Left lung (tissue), 10 donors: Measurements from ENCODE around the gene AIP. TPM values are rescaled to one million over a fixed set of nuclear protein-coding genes. Genes with fewer than 3 reads are reported as not detected.

Experiments used
- ATAC-seq: fragments of 200-7000 bp; cut with Tn5 transposase; one replicate; pipeline ENCODE4 v1.9.1; 2020; ENCODE audit warnings: moderate library complexity
- DNase-seq, 4 donors: peaks; one replicate each; pipeline ENCODE4 v3.0.0-alpha.2; 2013 to 2020
- H3K27ac ChIP-seq, 2 donors: fragments of 200-600 bp; sonication (generic) in 1 of 2; one replicate each; pipeline versions ENCODE4 v1.5.0 to v1.8.0; 2020 to 2021
- H3K27me3 ChIP-seq, 2 donors: fragments of 200-600 bp; sonication (generic) in 1 of 2; one replicate each; pipeline versions ENCODE4 v1.5.0 to v1.8.0; 2020 to 2021
- H3K36me3 ChIP-seq, 2 donors: fragments of 200-600 bp; sonication (generic) in 1 of 2; one replicate each; pipeline versions ENCODE4 v1.5.0 to v1.8.0; 2020 to 2021
- H3K4me1 ChIP-seq, 2 donors: fragments of 200-600 bp; one replicate each; pipeline ENCODE4 v1.8.0; 2021
- H3K4me3 ChIP-seq, 2 donors: fragments of 200-600 bp; sonication (generic) in 1 of 2; one replicate each; pipeline versions ENCODE4 v1.5.0 to v1.8.0; 2020 to 2021; ENCODE audit warnings: mild to moderate bottlenecking in 1 of 2
- H3K9me3 ChIP-seq, 2 donors: fragments of 200-600 bp; sonication (generic) in 1 of 2; one replicate each; pipeline versions ENCODE4 v1.5.0 to v1.8.0; 2020 to 2021
- CTCF ChIP-seq, 2 donors: fragments of 200-600 bp; sonication (generic) in 1 of 2; IDR thresholded peaks; one replicate each; pipeline versions ENCODE4 v1.5.0 to v1.8.0; 2021; ENCODE audit warnings: antibody characterized with exemption in 2 of 2
- intact Hi-C, 2 donors: fragments of 100-400 bp; cut with DNase I; formaldehyde crosslinking; loops; one replicate each; pipeline versions ENCODE4 v1.11.2 to v1.14.2; 2022
- polyA plus RNA-seq, 6 donors: library from polyadenylated mRNA; unstranded; fragments of 120-200 nt; gene quantifications; one replicate each; pipeline ENCODE4 v1.2.1, GENCODE V29; 2013; ENCODE audit not compliant: insufficient read length in 6 of 6
- total RNA-seq, 2 donors: library from RNA; stranded (reverse); fragmentation: NEBNext Ultra II Directional; extraction: Animal tissue kit (Norgen Biotek cat#: 25700); gene quantifications; one replicate each; pipeline ENCODE4 v1.2.1, GENCODE V29; 2021
- donor health status: DM: no; HTN: yes; CAD: no.
- donor health status: DM: no; HTN: no; CAD: no.

AIP gene
- total and polyA plus RNA-seq, 8 donors = 55.7 to 68.2 (median 61.0) TPM

- DNase-seq = peak in 3 of 4 donors; percentile 23 to 83 (median 53)
- intact Hi-C loops = no loop called here
- peaks cover 24 to 65% of the 10 kb centered on the region in 2 donors for H3K4me1 ChIP-seq
- peaks cover 0 to 20% of the 10 kb centered on the region in 2 donors for H3K27me3 ChIP-seq
- TF ChIP-seq CTCF (IDR thresholded peaks at IDR 0.05) = no peak
- no peak for ATAC-seq
- H3K36me3 ChIP-seq = peaks cover 0 to 34% of the 10 kb centered on the region in 2 donors
- peak overlapping the region; percentile 88 to 92 for H3K27ac ChIP-seq
- H3K9me3 ChIP-seq = no peaks in the 10 kb centered on the region
- H3K4me3 ChIP-seq = peak overlapping the region; percentile 50 to 94
Observed at GRCh38 chr11:67504005-67504949, 21.5 kb downstream of the AIP start.

DNA sequence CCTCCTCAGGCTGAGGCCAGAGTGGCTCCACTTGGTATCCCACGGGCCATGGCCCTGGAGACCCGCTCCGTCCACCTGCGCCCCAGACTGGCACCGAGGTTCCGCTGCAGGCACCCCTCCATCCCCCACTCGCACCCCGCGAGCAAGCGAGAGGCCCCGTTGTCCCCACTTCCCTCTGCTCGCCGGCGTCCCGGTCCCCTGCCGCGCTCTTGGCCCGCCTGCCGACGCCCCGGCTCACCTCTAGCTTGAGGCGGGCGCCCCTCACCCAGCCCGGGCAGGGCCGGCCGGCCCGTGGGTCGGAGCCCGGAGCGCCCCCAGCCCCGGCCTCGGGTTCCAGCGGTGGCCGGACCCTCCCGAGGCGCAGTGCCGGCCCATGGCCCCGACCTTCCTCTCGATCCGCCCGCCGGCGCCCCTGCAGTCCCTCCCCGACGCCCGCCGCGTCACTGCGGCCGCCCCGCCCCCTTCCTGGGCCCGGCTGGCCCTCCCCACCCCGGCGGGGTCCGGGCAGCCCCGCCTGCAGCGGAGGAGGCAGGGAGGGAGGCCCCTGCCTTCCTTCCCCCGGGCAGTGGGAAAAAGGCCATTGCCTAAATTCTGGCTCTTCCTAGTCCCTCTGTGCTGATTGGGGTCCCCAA lies 22.2 kb downstream of the AIP start, which contains the start of gene PITPNM1:
Gene PITPNM1, minus strand, starts transcription at position 414 of the 632 bp plus-strand sequence. CDS start 1,183 bp downstream, outside the sequence.
- H3K4me3 ChIP-seq = peak within 1 kb of the TSS; percentile 50 to 94
- peak within 1 kb of the TSS; percentile 88 to 92 for H3K27ac ChIP-seq
- DNase-seq = peak; percentile 43 to 97 (median 80)

DNA sequence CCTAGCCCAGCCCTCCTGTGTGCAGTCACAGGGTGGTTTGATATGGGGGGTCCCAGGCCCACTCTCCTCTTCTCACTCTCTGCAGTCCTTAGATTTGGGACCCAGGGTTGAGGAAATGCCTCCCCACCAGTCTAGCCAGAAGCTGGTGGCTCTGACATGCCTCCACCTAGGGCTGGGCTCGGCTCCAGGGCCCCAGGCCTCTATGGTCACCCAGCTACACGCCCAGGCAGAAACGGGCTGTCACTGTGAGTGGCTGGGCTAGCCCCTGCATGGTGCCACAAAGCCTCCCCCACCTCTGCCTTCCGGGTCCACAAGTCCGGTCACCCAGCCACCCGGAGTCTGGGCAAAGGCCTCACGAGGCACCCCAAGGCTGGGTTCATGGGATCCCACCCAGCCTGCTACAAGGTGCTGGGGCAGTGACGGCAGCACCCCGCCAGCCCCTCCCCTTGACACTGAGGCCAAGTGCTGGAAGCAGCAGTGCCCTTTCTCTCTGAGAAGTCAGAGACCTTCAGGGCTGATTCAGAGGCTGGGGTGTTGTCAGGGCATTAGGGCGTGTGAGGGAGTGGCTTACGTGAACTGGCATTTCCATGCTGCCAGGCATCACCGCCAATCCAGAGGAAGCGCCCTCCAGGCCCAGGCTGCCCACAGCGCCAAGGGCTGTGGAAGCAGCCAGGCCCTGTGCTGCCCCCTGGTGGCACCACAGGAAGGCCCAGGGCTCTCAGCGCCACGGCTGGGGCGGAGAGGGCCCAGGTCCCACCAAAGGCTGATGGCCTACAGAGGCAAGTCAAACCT lies 23.0 kb downstream of the AIP start:
- intact Hi-C loops = loop anchor here in 1 of 2 donors (5.0 kb wide), 1 partner anchor 114 kb away; the partner anchor contains the start of gene RAD9A
- peaks cover 24 to 65% of the 10 kb centered on the region in 2 donors for H3K4me1 ChIP-seq
- DNase-seq (peak; percentile 74 to 98 (median 93)), ATAC-seq (peak; percentile 69)
- peaks cover 0 to 26% of the 10 kb centered on the region in 2 donors for H3K27me3 ChIP-seq
- H3K4me3 ChIP-seq = peak overlapping the region in 1 of 2 donors; percentile 94
- no peaks in the 10 kb centered on the region for H3K9me3 ChIP-seq
- H3K27ac ChIP-seq = peak overlapping the region; percentile 88 to 92
- TF ChIP-seq CTCF (IDR thresholded peaks at IDR 0.05) = peak; percentile 94 to 100
- H3K36me3 ChIP-seq = peaks cover 0 to 25% of the 10 kb centered on the region in 2 donors

More for the DNA sequence above, 22.2 kb downstream of the AIP start, which contains the start of gene PITPNM1:
- Histone ChIP-seq H3K27me3 (peaks cover 0 to 20% of the 10 kb centered on the region in 2 donors), H3K4me1 (peaks cover 24 to 65% of the 10 kb centered on the region in 2 donors), H3K9me3 (no peaks in the 10 kb centered on the region), H3K36me3 (peaks cover 0 to 27% of the 10 kb centered on the region in 2 donors)
- intact Hi-C loops = loop anchor here in 1 of 2 donors (5.0 kb wide), 1 partner anchor 113 kb away; the partner anchor contains the start of gene RAD9A
- peak; percentile 56 for ATAC-seq
- no peak for TF ChIP-seq CTCF (IDR thresholded peaks at IDR 0.05)

DNA sequence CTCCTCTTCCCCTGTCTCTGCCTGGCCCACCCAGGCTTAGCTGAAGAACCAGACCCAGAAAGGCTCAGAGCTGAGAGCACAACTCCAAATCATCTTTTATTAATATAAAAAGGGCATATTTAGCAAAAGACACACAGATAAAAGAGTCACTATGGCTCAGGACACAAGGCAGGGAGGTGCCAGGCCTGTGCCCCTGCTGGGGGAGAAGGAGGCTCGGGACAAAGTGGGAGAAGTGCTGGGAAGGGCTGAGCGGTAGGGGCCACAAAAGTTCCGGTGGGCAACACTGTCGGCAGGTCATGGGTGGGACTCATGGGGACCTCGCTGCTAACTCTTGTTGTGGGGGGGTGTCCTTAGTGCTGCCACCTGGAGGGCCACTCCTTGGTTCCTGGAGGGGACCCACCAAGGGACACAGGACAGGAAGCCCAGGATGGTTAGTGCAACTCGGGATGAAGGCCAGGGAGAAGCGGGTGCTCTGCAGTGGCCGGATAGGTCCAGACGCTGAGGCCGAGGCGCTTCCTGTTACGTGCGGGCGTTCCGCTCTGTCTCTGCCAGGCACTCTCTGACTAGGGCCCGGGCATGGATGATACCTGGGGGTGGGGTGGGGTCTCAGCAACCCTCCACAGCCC lies 23.7 kb downstream of the AIP start:
- Histone ChIP-seq H3K4me1 (peaks cover 24 to 59% of the 10 kb centered on the region in 2 donors), H3K27ac (peak overlapping the region; percentile 88 to 99), H3K9me3 (no peaks in the 10 kb centered on the region), H3K36me3 (peaks cover 0 to 20% of the 10 kb centered on the region in 2 donors), H3K4me3 (peak overlapping the region in 1 of 2 donors; percentile 94), H3K27me3 (peaks cover 0 to 32% of the 10 kb centered on the region in 2 donors)
- DNase-seq (peak in 1 of 4 donors; percentile 76), ATAC-seq (no peak)
- peak; percentile 5 to 18 for TF ChIP-seq CTCF (IDR thresholded peaks at IDR 0.05)
- intact Hi-C loops = loop anchor here in 1 of 2 donors (5.0 kb wide), 1 partner anchor 114 kb away; the partner anchor contains the start of gene RAD9A
